ENCODE results near the gene LRRC75B.
"Not testable (repeated sequence)": the region's sequence is repeated elsewhere in the genome, so short reads cannot be mapped to it uniquely, and the experiment has no call there.

The LRRC75B gene

DNA sequence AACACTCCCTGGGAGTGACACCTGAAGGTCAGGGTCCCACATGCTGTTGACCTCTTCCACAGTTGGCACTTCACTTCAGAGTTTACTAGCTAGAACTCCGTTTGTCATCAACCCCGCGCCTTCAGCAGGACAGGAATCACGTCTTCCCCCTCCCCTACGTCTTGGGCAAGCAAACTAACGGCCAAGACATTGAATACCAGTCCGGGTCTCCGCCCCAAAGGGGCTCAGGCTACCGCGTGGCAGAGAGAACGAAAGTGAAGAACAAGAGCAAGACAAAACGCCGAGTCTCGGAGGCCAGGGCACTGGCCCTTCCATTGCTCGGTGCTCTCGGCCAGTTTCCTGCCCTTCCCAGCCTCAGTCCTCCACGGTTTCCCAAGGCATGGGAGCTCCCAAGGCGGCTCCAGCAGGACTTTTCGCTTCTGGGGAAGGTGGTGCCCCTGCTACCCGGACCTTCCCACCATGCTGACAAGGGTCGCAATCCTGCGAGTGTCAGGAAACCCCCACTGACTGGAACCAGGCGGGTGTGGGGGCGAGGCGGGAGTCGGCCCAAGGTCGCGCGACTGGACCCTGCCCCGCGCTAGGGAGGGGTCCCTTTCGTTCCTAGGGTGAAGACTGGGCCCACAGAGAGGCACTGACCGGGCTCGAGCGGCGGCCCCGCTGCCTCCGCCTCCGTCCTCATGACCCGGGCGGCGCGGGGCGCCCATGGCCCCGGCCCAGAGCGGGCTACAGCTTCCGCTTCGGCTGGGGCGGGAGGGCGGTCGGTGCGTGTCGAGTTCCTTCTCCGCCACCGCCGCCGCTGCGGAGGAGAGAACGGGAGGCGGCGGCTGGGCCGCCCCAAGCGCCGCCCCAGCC, 38.3 kb downstream of the LRRC75B start, which contains the start of gene GUCD1:
TSS of gene GUCD1 (minus strand) at position 826 of the 852 bp plus-strand sequence. CDS start at position 679, 147 bp downstream.
- no peak for DNase-seq (ENCODE audit: low read depth)

DNA sequence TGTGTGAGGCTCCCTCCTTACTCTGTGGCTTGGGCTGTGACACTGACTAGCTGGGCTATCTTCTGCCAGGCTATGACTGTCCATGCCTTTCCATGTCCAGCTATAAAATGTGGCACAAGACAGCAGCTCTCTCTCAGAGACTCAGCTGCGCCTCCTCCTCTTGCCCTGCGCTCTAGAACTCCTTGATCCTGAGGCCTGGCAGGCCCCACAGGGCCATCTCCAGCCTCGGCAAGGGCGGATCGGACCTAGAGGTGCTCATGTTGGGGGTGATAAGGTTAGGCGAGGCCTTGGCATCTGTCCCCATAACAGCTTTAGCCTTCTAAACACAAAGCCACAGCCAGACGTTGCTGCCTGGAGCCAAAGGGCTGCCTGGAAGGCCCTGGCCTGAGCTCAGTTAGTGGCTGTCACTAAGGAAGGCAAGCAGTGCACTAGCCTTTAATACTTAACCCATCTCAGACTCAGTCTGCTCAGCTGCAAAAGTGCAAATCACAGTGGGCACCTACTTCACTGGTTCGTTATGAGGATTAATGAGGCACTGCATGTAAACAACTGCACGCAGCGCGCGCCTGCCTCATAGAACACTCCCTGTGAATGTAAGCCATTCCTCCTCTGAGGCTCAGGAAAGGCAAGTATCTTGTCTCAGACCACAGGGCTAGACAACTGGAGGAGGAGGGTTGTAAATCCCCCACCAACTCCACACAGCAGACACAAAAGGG, 39.1 kb downstream of the LRRC75B start:
- DNase-seq (ENCODE audit: low read depth), result no peak

DNA sequence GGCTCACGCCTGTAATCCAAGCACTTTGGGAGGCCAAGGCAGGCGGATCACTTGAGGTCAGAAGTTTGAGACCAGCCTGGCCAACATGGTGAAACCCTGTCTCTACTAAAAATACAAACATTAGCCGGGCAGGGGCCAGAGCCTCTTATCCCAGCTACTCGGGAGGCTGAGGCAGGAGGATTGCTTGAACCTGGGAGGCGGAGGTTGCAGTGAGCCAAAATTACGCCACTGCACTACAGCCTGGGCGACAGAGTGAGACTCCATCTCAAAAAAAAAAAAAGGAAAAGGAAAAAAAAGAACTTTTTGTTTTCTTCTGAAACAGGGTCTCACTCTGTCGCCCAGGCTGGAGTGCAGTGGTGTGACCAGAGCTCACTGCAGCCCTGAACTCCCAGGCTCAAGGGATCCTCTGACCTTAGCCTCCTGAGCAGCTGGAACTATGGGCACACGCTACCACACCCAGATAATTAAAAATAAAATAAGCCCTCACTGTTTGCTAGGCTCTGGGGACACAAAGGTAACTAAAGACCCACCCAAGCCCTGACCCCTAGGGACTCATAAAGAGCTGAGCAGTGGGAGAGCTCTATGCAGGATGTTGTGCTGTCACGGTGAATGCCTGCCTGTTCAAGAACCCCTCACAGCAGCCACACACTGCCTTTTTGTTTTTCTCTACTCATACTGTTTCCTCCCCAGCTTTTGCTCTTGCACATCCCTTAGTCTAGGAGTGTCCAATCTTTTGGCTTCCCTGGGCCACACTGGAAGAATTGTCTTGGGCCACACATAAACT, 40.2 kb downstream of the LRRC75B start:
- DNase-seq (ENCODE audit: low read depth), result not testable (repeated sequence)

DNA sequence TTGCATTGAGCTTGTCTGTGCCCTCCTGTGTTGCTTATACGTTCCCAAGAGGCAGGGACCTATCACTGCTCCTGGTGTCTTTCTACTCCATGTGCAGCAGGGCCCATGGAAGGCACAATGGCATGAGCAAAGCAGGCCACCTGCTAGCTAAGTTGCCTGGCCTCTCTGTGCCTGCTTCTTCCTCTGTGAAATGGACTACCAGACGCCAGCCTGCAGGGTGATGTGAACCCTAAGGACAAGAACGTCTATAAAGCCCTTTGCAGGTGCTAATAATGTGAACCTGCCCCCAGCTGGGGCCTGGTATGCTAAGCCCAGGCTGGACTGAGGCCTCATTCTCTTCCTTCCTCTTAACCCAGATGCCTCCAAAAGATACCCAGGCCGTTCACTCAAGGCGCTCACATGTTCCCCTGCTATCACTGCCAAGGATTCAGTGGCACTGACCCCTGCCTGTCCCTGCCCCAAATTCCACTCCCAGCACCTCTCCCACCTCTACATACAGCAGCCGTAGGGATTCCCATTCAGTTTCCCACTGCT, 41.9 kb downstream of the LRRC75B start:
- DNase-seq (ENCODE audit: low read depth), result no peak

DNA sequence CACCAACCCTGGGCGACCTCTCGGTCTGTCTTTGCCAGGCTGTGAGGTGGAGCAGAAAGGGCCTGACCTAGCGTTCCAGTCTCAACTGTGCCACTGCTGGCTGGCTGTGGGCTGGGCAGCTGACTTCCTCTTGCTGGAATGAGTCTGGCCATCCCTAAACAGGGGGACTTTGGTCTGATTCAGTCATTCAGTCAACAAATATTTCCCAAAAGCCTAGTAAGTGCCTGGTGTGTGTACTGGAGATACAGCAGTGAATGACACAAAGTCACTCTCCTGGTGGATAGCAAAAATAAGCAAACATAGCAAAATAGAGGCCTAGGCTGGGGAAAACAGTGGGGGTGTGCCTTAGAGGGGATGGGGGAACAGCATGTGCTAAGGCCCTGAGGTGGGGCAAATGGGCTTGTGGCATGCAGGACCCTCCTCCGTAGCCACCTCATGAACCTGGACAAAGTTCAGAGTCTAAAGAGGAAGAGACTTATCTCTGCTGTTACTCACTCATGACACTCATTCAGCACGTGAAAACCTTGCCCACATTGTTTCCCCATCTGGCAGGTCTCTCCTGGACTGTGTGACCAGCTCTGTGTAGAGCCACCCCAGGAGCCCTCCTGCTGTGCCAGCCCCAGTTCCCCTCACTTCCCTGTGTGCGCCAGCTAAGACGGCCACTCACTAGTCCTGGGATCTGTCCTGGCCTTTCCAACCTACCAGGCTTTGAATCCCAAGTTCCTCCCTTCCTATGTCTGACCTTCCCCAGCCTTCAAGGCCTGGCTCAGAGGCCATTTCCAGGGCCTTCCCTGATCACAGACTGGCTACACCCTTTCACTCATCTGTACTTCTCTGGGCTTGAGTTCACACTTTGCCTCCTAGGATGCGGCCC, 42.6 kb downstream of the LRRC75B start:
- no peak for DNase-seq (ENCODE audit: low read depth)

DNA sequence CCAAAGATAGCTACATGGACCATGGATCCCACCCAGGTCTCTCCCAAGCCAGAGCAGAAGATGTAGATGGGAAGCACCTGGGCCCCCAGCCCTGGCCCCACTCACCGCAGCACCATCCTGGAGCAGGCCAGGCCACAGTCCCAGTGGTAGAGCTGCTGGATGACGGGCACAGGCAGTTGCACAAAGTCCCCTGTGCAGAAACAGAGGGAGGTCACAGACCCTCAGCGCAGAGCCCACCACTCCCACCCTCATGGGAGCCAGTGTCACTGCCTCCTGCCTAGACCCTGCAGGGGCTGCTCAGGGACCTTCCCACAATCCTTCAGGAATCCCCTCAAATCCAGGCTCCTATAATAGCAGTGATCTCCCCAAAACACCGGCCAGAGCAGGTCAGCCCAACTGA, 44.1 kb downstream of the LRRC75B start:
- DNase-seq (ENCODE audit: low read depth), result no peak

DNA sequence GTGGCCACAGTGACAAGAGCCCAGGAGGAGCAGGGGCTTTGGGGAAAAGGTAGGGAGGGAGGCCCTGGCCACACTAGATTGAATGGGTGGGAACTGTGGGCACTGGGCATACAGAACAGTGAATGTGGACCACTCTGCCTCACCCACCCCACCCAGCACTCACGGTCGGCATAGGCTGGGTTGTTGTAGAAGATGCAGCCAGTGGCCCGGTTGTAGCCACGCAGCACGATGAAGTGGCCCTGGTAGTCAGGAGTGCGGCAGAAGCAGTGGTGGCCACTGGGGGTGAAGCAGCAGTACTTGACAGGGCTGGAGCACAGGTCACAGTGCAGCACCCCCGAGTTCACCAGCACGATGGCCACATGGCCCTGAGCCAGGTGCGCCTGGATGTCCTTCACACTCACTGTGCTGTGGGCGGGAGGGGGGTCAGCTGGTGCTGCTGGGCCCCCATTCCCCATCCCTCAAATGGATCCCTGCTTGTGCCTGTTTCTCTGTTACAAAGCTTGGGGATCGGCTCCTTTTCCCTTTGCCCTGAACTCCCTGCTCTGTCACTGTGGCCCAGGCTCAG, 49.1 kb downstream of the LRRC75B start:
- no peak for DNase-seq (ENCODE audit: low read depth)

DNA sequence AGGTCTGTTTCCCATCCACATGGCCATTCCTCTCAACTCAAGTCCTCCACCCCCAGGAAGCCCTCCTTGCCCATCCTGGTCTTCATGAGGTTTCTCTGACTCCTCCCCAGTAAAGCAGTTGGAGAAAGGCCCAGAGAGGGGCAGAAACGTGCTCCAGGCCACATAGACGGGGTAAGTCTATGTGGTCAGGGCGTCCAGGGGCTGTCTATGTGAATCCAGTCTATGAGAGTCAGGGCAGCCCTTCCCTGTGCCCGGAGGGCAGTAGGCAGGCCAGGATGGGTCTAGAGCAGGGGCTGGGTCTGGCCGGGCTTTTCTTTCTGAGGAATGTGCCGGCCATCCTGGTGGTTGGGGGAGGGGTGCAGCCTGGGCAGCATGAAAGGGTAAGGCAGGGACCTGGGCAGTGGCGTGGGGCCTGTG, 49.7 kb downstream of the LRRC75B start:
- no peak for DNase-seq (ENCODE audit: low read depth)

DNA sequence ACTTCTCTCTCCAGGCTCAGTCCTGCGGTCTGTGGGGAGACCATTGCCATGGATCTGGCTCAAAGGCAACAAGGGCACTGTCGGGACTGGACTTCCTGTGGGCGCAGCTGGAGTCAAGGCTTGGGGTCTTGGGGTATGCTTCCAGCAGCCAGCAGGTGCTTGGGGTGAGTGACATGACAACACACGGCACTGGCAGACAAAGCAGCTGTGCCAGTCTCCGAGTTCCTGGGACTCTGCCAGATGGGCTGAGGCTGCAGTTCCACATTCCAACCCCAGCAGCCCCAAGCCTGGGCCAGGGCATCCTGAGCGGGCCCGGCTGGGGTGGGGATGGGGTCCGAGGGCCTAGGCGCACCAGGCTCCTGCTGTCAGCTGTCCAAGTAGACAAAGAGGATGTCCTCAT, 50.2 kb downstream of the LRRC75B start:
- no peak for DNase-seq (ENCODE audit: low read depth)

DNA sequence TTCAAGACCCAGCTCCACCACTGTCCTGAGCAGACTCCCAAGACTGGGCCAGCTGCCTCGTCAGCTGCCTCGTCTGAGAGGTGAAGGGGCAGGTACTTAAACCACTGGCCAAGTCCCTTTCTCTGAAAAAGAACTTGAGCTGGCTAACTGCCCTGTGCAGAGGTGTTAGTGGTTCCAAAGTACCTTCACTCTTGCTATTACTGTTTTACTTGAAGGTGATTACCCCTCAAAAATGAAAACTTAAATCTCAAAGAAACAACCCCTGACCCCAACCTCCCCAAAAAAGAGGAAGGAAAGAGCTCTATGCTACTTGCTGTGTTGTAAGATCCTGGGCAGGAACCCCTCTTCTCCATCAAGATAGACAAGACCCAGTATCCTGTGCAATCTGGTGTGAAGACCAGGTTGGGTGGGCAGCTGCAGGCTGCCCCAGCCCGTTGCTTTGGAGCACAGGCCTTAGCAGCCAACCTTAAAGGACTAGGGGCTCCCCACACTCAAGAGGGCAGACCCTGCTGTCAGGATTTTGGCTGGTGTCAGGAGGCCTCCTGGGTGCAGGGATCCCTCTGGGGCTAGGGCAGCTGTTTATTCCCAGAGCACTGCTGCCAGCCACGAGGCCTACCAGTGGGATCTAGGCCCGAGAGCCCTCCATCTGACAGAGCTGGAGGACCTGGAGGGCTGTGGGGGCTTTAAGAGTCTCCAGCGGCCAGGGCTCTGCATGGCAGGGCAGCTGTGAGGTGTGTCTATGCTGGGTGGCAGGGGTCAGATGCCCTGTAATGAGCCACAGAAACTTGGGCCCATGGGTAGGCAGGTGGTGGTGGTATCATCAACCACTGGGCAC, 51.0 kb downstream of the LRRC75B start:
- no peak for DNase-seq (ENCODE audit: low read depth)

DNA sequence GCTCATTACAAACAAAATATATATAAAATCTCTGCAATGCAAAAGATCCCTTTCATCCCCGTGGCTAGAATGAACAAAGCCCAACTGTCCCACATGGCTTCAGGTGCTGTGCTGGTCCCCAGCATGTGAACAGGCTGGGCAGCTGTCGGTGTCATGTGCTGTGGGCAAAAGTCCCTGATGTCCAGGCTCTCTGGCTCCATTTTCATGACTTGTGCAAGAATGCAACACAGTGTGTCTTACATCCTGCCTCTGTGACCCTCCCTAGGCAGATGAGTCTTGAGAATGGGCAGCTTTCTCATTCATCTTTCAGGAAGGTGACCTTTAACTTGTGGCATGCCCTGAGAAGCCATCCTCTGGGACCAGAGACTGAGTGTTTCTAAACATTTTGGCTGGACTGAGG, 52.4 kb downstream of the LRRC75B start:
- DNase-seq (ENCODE audit: low read depth), result no peak

DNA sequence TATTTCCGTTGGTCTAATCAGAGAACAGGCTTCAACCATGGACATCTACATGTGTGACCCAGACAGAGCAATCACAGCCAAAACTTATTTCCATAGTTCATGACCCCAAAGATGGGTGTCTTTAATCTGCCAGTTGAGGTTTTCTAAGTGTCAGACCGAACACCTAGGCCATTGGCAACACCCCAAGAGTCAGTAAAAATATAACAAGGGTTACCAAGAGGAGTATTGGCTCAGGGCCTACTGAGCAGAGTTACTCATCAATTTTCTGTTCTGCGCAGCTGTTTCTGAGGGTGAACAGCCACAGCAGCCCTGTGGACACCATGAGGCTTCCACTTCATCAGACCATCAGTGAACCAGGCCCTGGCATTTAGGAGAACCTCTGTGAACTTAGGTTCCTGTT, 56.8 kb downstream of the LRRC75B start:
- DNase-seq (ENCODE audit: low read depth), result no peak

All from activated T-helper 1 cell treated with Interleukin-2 at 50 U/mL for 16 hours (primary cell).